SK-N-SH (cell line): ENCODE measurements around the gene PLCB1. TPM values are rescaled to one million over a fixed set of nuclear protein-coding genes. Genes with fewer than 3 reads are reported as not detected.

ENCODE experiments used
- CTCF ChIA-PET: fragments of 300-600, 350-600 bp; formaldehyde crosslinking; extraction: SDS; loops from one replicate; lab custom pipeline; 2021; lab: Yijun Ruan, JAX
- POLR2A ChIA-PET: fragments of 350-600 bp; sonication (Branson Sonifier 250); formaldehyde crosslinking; extraction: SDS; loops from one replicate; lab custom pipeline; 2020; ENCODE audit warnings: antibody characterized with exemption, inconsistent platforms; lab: Yijun Ruan, JAX
- DNase-seq: peaks from one replicate; pipeline ENCODE4 v3.0.0; 2012
- H2AFZ ChIP-seq: fragments of 200-600 bp; sonication (generic); 2 replicates; pipeline ENCODE4 v1.8.1; 2016; ENCODE audit warnings: antibody characterized with exemption, mild to moderate bottlenecking, low read depth
- H3F3A ChIP-seq: fragments of 200-600 bp; sonication (generic); replicated peaks from 2 replicates; pipeline ENCODE3; 2016; ENCODE audit warnings: antibody characterized with exemption, mild to moderate bottlenecking; ENCODE audit not compliant: insufficient read depth
- H3K27ac ChIP-seq, 2 experiments: fragments of 200-500 bp in 1 of 2; fragments of 200-600 bp in 1 of 2; sonication (Bioruptor generic) in 1 of 2; sonication (generic), shearing (Covaris generic) in 1 of 2; 2 replicates each; pipeline versions ENCODE4 v1.5.1 to v1.6.1; 2014 to 2016; ENCODE audit warnings: low read depth in 2 of 2, inconsistent platforms in 1 of 2, low read length in 1 of 2, mild to moderate bottlenecking in 1 of 2, mixed read lengths in 1 of 2
- H3K27me3 ChIP-seq: fragments of 200-600 bp; sonication (generic), shearing (Covaris generic); 2 replicates; pipeline ENCODE4 v1.6.1; 2016; ENCODE audit warnings: mixed run types; ENCODE audit not compliant: insufficient read depth
- H3K36me3 ChIP-seq, 2 experiments: fragments of 200-500 bp in 1 of 2; fragments of 200-600 bp in 1 of 2; sonication (Bioruptor generic) in 1 of 2; sonication (generic) in 1 of 2; replicated peaks in 1 of 2; 2 replicates each; pipeline versions ENCODE3 to v1.5.1; 2014 to 2016; ENCODE audit warnings: low read length in 1 of 2, mild to moderate bottlenecking in 1 of 2; ENCODE audit not compliant: insufficient read depth in 2 of 2, control insufficient read depth in 1 of 2
- H3K4me1 ChIP-seq, 2 experiments: fragments of 200-500 bp in 1 of 2; fragments of 200-600 bp in 1 of 2; sonication (Bioruptor generic) in 1 of 2; sonication (generic), shearing (Covaris generic) in 1 of 2; 2 replicates each; pipeline versions ENCODE4 v1.5.1 to v1.6.1; 2014 to 2016; ENCODE audit warnings: low read depth in 1 of 2, low read length in 1 of 2, mixed run types in 1 of 2; ENCODE audit not compliant: insufficient read depth in 2 of 2, control insufficient read depth in 1 of 2
- H3K4me2 ChIP-seq: fragments of 200-600 bp; sonication (generic), shearing (Covaris generic); 2 replicates; pipeline ENCODE4 v1.6.1; 2017; ENCODE audit warnings: mixed run types
- H3K4me3 ChIP-seq, 2 experiments: fragments of 200-500 bp in 1 of 2; fragments of 200-600 bp in 1 of 2; sonication (Bioruptor generic) in 1 of 2; sonication (generic), shearing (Covaris generic) in 1 of 2; 2 replicates each; pipeline versions ENCODE4 v1.5.1 to v1.8.1; 2014 to 2016; ENCODE audit warnings: low read depth in 2 of 2, inconsistent platforms in 1 of 2, low read length in 1 of 2, mild to moderate bottlenecking in 1 of 2, mixed read lengths in 1 of 2, moderate library complexity in 1 of 2
- H3K79me2 ChIP-seq: fragments of 200-600 bp; sonication (generic); 2 replicates; pipeline ENCODE4 v1.8.1; 2017; ENCODE audit warnings: mild to moderate bottlenecking; ENCODE audit not compliant: insufficient read depth
- H3K9ac ChIP-seq: fragments of 200-600 bp; sonication (generic); 2 replicates; pipeline ENCODE4 v1.6.1; 2017; ENCODE audit warnings: mixed run types
- H3K9me2 ChIP-seq: fragments of 200-600 bp; sonication (generic); 2 replicates; pipeline ENCODE4 v1.6.1; 2017; ENCODE audit warnings: mixed run types
- H3K9me3 ChIP-seq: fragments of 200-600 bp; sonication (generic); 2 replicates; pipeline ENCODE4 v1.6.1; 2017; ENCODE audit warnings: mixed run types, mild to moderate bottlenecking, moderate library complexity
- H4K20me1 ChIP-seq: fragments of 200-600 bp; sonication (generic); 2 replicates; pipeline ENCODE4 v1.6.1; 2017; ENCODE audit warnings: mild to moderate bottlenecking, mixed run types; ENCODE audit not compliant: insufficient read depth
- ELF1 ChIP-seq: IDR thresholded peaks from 2 replicates; pipeline ENCODE4 v1.4.0; 2012
- FOXJ3 ChIP-seq: sonication (generic); formaldehyde crosslinking; IDR thresholded peaks from 2 replicates; pipeline ENCODE4 v1.5.1; 2020; ENCODE audit warnings: mild to moderate bottlenecking, missing genetic modification reagents
- GABPA ChIP-seq: IDR thresholded peaks from 2 replicates; pipeline ENCODE4 v1.4.0; 2012; ENCODE audit warnings: low read depth, mild to moderate bottlenecking
- IRF3 ChIP-seq: fragments of 150-350 bp; IDR thresholded peaks from 2 replicates; pipeline ENCODE4 v1.6.1; 2016; ENCODE audit warnings: mild to moderate bottlenecking, low read depth, low read length
- MEF2A ChIP-seq: IDR thresholded peaks from 2 replicates; pipeline ENCODE4 v1.4.0; 2012; ENCODE audit warnings: low read depth, borderline replicate concordance
- NFIC ChIP-seq: IDR thresholded peaks from 2 replicates; pipeline ENCODE4 v1.4.0; 2012; ENCODE audit warnings: borderline replicate concordance
- NRF1 ChIP-seq: IDR thresholded peaks from 2 replicates; pipeline ENCODE4 v1.6.1; 2012; ENCODE audit warnings: low read depth, mild to moderate bottlenecking, low read length
- PBX3 ChIP-seq: IDR thresholded peaks from 2 replicates; pipeline ENCODE4; 2012
- RAD21 ChIP-seq: IDR thresholded peaks from 2 replicates; pipeline ENCODE4 v1.6.1; 2012; ENCODE audit warnings: mild to moderate bottlenecking, low read length
- RCOR1 ChIP-seq: fragments of 150-350 bp; IDR thresholded peaks from 2 replicates; pipeline ENCODE4 v1.6.1; 2017; ENCODE audit warnings: antibody characterized with exemption, low read length
- SMC3 ChIP-seq: IDR thresholded peaks from 2 replicates; pipeline ENCODE4 v1.6.1; 2012; ENCODE audit warnings: low read depth, low read length, improper control_type of control experiment
- TAF1 ChIP-seq: IDR thresholded peaks from 2 replicates; pipeline ENCODE4 v1.6.1; 2012; ENCODE audit warnings: low read depth, mild to moderate bottlenecking, low read length, moderate library complexity, borderline replicate concordance
- TEAD4 ChIP-seq: IDR thresholded peaks from 2 replicates; pipeline ENCODE4 v1.4.0; 2012; ENCODE audit warnings: mild to moderate bottlenecking, borderline replicate concordance; ENCODE audit not compliant: insufficient read depth
- USF1 ChIP-seq: IDR thresholded peaks from 2 replicates; pipeline ENCODE4 v1.4.0; 2012; ENCODE audit warnings: low read depth, borderline replicate concordance
- WGBS: methylation state at CpG from one replicate; pipeline ENCODE4 v1.1.6; 2017; ENCODE audit warnings: low lambda C conversion rate; 5-methylcytosine and 5-hydroxymethylcytosine counted together
- polyA plus RNA-seq, 3 experiments: library from polyadenylated mRNA; depleted of rRNA; stranded (reverse); fragments of >200 nt; gene quantifications; 2 replicates each; pipeline ENCODE4 v1.2.3, GENCODE V29; 2012
- TF ChIP-seq, protein P1 (sequence below): fragments of 200-600 bp; sonication (generic); IDR thresholded peaks from 2 replicates; pipeline ENCODE4 v1.6.1; 2017; ENCODE audit warnings: antibody characterized with exemption, mild to moderate bottlenecking, moderate library complexity
- TF ChIP-seq, protein P2 (sequence below): fragments of 150-350 bp; IDR thresholded peaks from 2 replicates; pipeline ENCODE4 v1.6.1; 2017; ENCODE audit warnings: antibody characterized with exemption, low read length, low read depth, borderline replicate concordance

PLCB1 gene
- polyA plus RNA-seq, 1 of the 3 experiments (the other 2 are of a cell fraction), result 10.5 TPM

DNA sequence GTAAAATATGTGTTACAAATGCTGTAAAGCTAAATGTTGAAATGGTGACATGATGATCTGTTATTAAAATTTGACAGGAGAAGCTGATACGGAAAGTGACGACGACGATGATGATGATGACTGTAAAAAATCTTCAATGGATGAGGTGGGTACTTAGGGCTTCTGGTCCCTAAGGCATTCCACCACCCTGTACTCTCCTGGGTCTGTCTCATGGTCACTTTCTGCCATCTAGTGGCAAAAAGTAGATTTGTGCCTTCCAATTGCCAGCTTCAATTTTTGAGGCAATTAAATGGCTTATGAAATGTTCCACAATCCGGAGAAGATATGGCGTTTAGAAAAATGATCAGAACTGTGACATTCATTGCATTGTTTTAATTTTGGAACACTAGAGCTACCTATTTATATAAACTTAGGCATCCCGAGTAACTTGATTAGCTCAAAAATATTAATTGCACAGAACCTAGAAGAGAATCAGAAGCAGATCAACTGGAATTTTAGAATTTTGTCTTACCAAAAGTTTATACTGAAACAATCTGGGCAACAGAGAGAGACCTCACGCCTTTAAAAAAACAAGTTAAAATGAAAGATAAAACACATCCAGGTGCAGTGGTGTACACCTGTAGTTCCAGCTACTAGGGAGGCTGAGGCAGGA is 590.3 kb downstream of the PLCB1 start:
- H3K4me1 ChIP-seq, result peaks cover 0 to 9% of the 10 kb centered on the region in 2 experiments; a peak in 1 of 4 replicates
- H3K27me3 ChIP-seq, result no peaks in the 10 kb centered on the region
- peak; percentile 52 for DNase-seq
- no peaks in the 10 kb centered on the region for H3K9me3 ChIP-seq
- no peaks in the 10 kb centered on the region for H3K79me2 ChIP-seq
- ChIA-PET POLR2A (no interaction called here), CTCF (interaction anchor here (0.6 to 6.9 kb wide), 121 partner anchors 9 to 1897 kb away, joined by 3 to 269 read pairs (median 5); partner anchors contain the start of genes PLCB1 and TMX4)
- no peak overlapping the region for H3K4me3 ChIP-seq
- WGBS, result 15% methylated on average over 8 of the region's 8 CpGs
- no peak overlapping the region for H3K27ac ChIP-seq
- no peak overlapping the region for H3K4me2 ChIP-seq
- peaks cover 13 to 24% of the 10 kb centered on the region in 2 experiments for H3K36me3 ChIP-seq
- no peak overlapping the region for H3K9ac ChIP-seq
- TF ChIP-seq, protein P1, sequence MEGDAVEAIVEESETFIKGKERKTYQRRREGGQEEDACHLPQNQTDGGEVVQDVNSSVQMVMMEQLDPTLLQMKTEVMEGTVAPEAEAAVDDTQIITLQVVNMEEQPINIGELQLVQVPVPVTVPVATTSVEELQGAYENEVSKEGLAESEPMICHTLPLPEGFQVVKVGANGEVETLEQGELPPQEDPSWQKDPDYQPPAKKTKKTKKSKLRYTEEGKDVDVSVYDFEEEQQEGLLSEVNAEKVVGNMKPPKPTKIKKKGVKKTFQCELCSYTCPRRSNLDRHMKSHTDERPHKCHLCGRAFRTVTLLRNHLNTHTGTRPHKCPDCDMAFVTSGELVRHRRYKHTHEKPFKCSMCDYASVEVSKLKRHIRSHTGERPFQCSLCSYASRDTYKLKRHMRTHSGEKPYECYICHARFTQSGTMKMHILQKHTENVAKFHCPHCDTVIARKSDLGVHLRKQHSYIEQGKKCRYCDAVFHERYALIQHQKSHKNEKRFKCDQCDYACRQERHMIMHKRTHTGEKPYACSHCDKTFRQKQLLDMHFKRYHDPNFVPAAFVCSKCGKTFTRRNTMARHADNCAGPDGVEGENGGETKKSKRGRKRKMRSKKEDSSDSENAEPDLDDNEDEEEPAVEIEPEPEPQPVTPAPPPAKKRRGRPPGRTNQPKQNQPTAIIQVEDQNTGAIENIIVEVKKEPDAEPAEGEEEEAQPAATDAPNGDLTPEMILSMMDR, result peak; percentile 86
- TF ChIP-seq NFIC (no peak), SMC3 (peak; percentile 81), MEF2A (no peak), NRF1 (no peak), IRF3 (no peak), TAF1 (no peak), PBX3 (no peak), RCOR1 (0 out of 2 replicates have a peak, but pooled peaks have one; percentile 20), RAD21 (peak; percentile 96), USF1 (no peak), TEAD4 (no peak), ELF1 (no peak), GABPA (no peak), FOXJ3 (no peak)
- TF ChIP-seq, protein P2, sequence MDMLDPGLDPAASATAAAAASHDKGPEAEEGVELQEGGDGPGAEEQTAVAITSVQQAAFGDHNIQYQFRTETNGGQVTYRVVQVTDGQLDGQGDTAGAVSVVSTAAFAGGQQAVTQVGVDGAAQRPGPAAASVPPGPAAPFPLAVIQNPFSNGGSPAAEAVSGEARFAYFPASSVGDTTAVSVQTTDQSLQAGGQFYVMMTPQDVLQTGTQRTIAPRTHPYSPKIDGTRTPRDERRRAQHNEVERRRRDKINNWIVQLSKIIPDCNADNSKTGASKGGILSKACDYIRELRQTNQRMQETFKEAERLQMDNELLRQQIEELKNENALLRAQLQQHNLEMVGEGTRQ, result no peak
- TF ChIP-seq, all 33 proteins: peak for 4
- Histone ChIP-seq H4K20me1 (no peaks in the 10 kb centered on the region), H3F3A (peaks cover 7% of the 10 kb centered on the region), H3K9me2 (no peaks in the 10 kb centered on the region), H2AFZ (no peak overlapping the region)
